Skeletal muscle tissue (tissue), 5 donors: ENCODE data around the gene SYNGR3. TPM values are rescaled to one million over a fixed set of nuclear protein-coding genes. Genes with fewer than 3 reads are reported as not detected.

ENCODE experiments used
- H3K27ac ChIP-seq: one replicate; pipeline ENCODE4 v1.7.0; 2013; ENCODE audit warnings: mild to moderate bottlenecking, low read depth, low read length, inconsistent platforms
- H3K27me3 ChIP-seq, 3 donors: one replicate each; pipeline ENCODE4 v1.7.0; 2013; ENCODE audit warnings: low read length in 3 of 3; ENCODE audit not compliant: control insufficient read depth in 3 of 3, insufficient read depth in 3 of 3
- H3K36me3 ChIP-seq, 3 donors: one replicate each; pipeline ENCODE4 v1.7.0; 2013; ENCODE audit warnings: low read length in 3 of 3; ENCODE audit not compliant: control insufficient read depth in 3 of 3, insufficient read depth in 3 of 3
- H3K4me1 ChIP-seq, 3 donors: one replicate each; pipeline ENCODE4 v1.7.0; 2013; ENCODE audit warnings: low read length in 3 of 3, mild to moderate bottlenecking in 3 of 3; ENCODE audit not compliant: control insufficient read depth in 3 of 3, insufficient read depth in 3 of 3
- H3K4me3 ChIP-seq, 3 donors: one replicate each; pipeline ENCODE4 v1.7.0; 2013; ENCODE audit warnings: low read length in 3 of 3
- H3K9ac ChIP-seq, 3 donors: one replicate each; pipeline ENCODE4 v1.7.0; 2013; ENCODE audit warnings: low read length in 3 of 3, mild to moderate bottlenecking in 3 of 3, moderate library complexity in 2 of 3, low read depth in 1 of 3
- H3K9me3 ChIP-seq, 3 donors: one replicate each; pipeline ENCODE4 v1.7.0; 2013; ENCODE audit warnings: low read length in 3 of 3; ENCODE audit not compliant: control insufficient read depth in 3 of 3
- small RNA-seq: library from RNA; depleted of rRNA; stranded (forward); fragments of <200 nt; gene quantifications from one replicate; pipeline ENCODE3, GENCODE V24; 2014
- total RNA-seq: library from RNA; depleted of rRNA; stranded (reverse); fragments of >200 nt; gene quantifications from one replicate; pipeline ENCODE4 v1.2.3, GENCODE V29; 2014
- donor health status: Osteomylitis.

The SYNGR3 gene
- total RNA-seq, 1 donor from 2014 or later: 0.52 TPM

GRCh38 chr16:2039274-2040031 is 49.7 kb downstream of the SYNGR3 start:
- H3K4me1 ChIP-seq: peaks cover 50 to 84% (median 78%) of the 10 kb centered on the region in 3 donors
- H3K9me3 ChIP-seq: no peaks in the 10 kb centered on the region
- H3K27ac ChIP-seq: peak overlapping the region; percentile 79
- H3K9ac ChIP-seq: peak overlapping the region in 2 of 3 donors; percentile 43 to 64
- no peaks in the 10 kb centered on the region for H3K27me3 ChIP-seq
- peak overlapping the region in 1 of 3 donors; percentile 56 for H3K4me3 ChIP-seq
- H3K36me3 ChIP-seq: peaks cover 0 to 13% (median 5%) of the 10 kb centered on the region in 3 donors

DNA sequence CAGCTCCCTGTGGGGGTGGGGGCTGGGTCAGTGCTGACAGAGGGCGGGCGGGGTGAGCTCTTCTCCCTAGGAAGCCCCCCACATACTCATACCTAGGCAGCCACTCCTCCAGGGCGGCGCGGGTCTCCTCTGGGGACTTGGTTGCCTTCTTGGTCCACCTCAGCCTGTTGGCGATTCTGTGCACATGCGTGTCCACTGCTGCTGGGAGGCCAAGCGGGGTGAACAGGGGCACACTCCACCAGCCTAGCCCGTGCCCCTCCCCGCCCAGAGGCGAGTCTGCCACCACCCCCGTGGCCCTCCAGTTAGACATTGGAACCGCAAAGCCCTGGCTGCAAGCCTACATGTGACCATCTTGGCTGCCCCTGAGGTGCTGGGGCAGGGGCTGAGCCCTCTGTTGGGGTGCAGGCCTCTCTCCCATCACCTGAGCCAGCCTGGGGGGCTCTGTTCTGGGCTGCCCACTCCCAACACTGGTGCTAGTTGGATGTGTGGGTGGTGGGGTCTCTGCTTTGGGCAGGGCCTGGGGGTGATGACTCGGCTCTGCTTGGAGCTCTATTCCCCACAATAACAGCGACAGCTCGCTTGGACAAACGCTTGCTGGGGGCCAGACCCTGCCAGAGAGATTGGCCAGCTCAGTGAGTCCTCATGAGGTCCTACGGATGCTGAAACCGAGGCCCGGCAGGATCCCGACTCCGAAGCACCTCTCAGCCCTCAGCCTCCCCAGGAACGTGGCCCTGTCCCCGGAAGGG is 50.4 kb downstream of the SYNGR3 start:
- Histone ChIP-seq H3K27me3 (no peaks in the 10 kb centered on the region), H3K4me1 (peaks cover 44 to 79% (median 72%) of the 10 kb centered on the region in 3 donors)

DNA sequence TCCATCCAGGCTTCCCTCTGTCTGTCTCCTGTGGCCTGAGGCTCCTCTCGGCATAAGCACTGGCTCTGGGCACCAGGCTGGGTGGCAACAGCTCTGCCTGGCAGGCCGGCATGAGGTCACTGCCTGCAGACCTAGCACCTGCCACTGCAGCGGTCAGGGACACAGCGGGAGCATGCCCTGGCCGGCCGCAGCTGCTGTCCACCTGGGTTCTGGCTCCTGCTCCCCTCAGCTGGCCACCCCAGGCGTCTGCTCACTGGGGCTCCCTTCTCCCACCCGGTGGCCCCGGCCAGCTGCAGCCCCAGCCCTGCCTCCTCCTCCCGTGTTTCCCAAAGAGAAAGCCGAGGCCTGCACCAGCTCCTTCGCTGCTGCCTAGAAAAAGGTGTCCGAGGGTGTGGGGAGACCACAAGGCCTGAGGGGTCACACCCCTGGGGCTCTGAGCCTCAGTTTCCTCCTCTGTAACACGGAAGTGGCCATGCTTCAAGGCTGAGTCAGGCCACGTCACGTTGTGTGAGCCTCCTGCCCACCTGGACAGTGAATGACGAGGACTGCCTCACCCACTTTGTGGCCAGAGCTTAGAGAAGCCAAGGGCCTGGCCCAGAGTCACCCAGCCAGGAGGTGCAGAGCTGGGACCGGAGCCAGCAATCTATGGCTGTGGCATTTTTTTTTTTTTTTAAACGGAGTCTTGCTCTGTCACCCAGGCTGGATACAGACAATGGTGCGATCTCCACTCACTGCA is 51.2 kb downstream of the SYNGR3 start:
- Histone ChIP-seq H3K27me3 (no peaks in the 10 kb centered on the region), H3K27ac (peak overlapping the region; percentile 68), H3K36me3 (peaks cover 0 to 13% (median 8%) of the 10 kb centered on the region in 3 donors), H3K4me1 (peaks cover 45 to 76% (median 69%) of the 10 kb centered on the region in 3 donors), H3K9me3 (no peaks in the 10 kb centered on the region), H3K4me3 (no peak overlapping the region), H3K9ac (peak overlapping the region in 2 of 3 donors; percentile 47 to 66)

More for the DNA sequence above, 50.4 kb downstream of the SYNGR3 start:
- H3K4me3 ChIP-seq: peak overlapping the region in 1 of 3 donors; percentile 22
- peak overlapping the region in 2 of 3 donors; percentile 32 to 66 for H3K9ac ChIP-seq
- H3K36me3 ChIP-seq: peaks cover 0 to 13% (median 5%) of the 10 kb centered on the region in 3 donors
- no peaks in the 10 kb centered on the region for H3K9me3 ChIP-seq
- H3K27ac ChIP-seq: peak overlapping the region; percentile 68

DNA sequence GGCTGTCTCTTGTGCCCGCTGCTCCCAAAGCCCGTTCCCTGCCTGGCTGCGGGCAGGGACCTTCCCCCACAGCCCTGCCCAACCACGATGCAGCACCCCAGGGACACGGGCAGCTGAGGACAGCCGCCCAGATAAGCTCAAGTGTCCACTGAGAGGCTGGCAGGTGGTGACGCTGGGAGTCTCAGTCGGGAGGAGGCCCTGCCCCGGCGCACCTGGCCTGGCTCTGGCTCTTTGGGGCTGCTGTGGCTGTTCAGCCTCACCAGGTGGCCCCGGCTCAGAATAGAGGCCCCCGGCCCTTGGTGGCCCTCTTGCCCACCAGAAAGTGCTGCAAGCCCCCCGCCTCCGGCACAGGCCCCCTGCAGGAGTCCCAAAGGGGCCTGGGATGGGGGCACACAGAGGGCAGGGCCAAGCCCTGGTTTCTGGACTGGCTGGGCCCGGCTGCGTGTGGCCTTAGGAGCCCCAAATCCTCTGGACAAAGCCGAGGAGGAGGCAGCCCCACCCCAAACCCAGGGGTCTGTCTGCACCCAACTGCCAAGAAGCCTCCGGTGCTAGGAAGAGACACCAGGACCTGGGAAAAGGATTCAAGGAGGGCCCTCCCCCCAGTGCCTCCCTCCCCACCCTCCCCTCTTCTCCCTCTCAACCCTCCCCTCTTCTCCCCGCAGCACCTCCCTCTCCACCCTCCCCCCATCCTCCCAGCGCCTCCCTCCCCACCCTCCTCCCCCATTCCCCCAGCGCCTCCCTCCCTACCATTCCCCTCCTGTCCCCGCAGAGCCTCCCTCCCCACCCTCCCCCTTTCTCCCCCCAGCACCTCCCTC is 52.6 kb downstream of the SYNGR3 start:
- no peak overlapping the region for H3K27ac ChIP-seq
- peaks cover 0 to 7% (median 5%) of the 10 kb centered on the region in 3 donors for H3K36me3 ChIP-seq
- H3K4me3 ChIP-seq: no peak overlapping the region
- H3K27me3 ChIP-seq: no peaks in the 10 kb centered on the region
- peaks cover 49 to 74% (median 68%) of the 10 kb centered on the region in 3 donors for H3K4me1 ChIP-seq
- no peaks in the 10 kb centered on the region for H3K9me3 ChIP-seq
- H3K9ac ChIP-seq: peak overlapping the region in 1 of 3 donors; percentile 1

DNA sequence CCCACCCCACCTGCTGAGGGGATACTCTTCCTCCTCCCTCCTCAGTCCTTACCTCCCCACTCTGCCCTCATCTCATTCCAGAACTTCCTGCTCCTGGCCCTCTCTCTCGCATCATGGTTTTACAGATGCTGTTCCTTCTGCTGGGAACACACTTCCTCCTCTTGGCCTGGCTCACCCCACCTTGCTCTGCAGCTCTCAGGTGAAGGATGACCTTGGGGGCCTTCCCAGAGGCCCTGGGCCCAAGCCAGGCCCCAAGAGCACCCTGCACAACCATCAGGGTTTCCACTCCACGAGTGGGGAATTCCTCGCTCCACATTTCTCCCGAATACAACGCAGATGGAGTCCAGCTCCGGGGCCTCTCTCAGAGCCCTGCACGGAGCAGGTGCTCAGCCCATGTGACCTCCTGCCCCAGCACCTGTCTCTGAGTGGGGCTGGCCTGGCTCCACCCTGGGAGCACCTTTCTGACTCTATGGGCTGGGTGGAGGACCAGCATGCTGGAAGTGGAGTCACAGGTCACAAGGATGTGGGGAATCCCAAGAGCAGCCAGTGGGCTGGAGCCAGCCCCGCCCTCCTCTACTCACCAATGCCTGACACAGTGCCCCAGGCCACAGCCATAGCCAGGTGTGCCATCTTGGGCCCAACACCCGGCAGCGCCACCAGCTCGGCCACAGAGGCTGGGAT is 53.4 kb downstream of the SYNGR3 start:
- Histone ChIP-seq H3K27me3 (no peaks in the 10 kb centered on the region), H3K4me3 (no peak overlapping the region), H3K9ac (no peak overlapping the region), H3K4me1 (peaks cover 41 to 70% (median 62%) of the 10 kb centered on the region in 3 donors), H3K27ac (no peak overlapping the region), H3K9me3 (no peaks in the 10 kb centered on the region), H3K36me3 (peaks cover 0 to 3% (median 3%) of the 10 kb centered on the region in 3 donors)

Small RNAs within 50 kb of the gene (small RNA-seq; reads per million reads assigned to genes)
- gene AC005363.2: not detected
- gene RN7SL219P: not detected
- gene SNORA10: not detected
- gene SNORA64: not detected

Other genes with a start within 250 kb of the SYNGR3 start
- 20.4 TPM for gene NME3, start 218.4 kb upstream of the SYNGR3 start, total RNA-seq
- 5.2 TPM for gene EME2, start 217.2 kb upstream of the SYNGR3 start, total RNA-seq
- 17.7 TPM for gene MRPS34, start 216.8 kb upstream of the SYNGR3 start, total RNA-seq
- gene SPSB3, start 207.4 kb upstream of the SYNGR3 start, total RNA-seq: 27.7 TPM
- gene NUBP2, start 207.0 kb upstream of the SYNGR3 start, total RNA-seq: 40.7 TPM
- not detected for gene IGFALS, start 196.3 kb upstream of the SYNGR3 start, total RNA-seq
- gene HAGH, start 163.1 kb upstream of the SYNGR3 start, total RNA-seq: 42.3 TPM
- 23.0 TPM for gene FAHD1, start 162.8 kb upstream of the SYNGR3 start, total RNA-seq
- gene MEIOB, start 117.8 kb upstream of the SYNGR3 start, total RNA-seq: under 0.01 TPM
- not detected for gene HS3ST6, start 71.6 kb upstream of the SYNGR3 start, total RNA-seq
- 13.6 TPM for gene MSRB1, start 46.8 kb upstream of the SYNGR3 start, total RNA-seq
- 84.5 TPM for gene RPL3L, start 35.3 kb upstream of the SYNGR3 start, total RNA-seq
- 130 TPM for gene NDUFB10, start 30.4 kb upstream of the SYNGR3 start, total RNA-seq
- gene RPS2, start 25.1 kb upstream of the SYNGR3 start, total RNA-seq: 3,178 TPM
- gene RNF151, start 23.1 kb upstream of the SYNGR3 start, total RNA-seq: not detected
- gene TBL3, start 17.9 kb upstream of the SYNGR3 start, total RNA-seq: 18.8 TPM
- gene NOXO1, start 8.5 kb upstream of the SYNGR3 start, total RNA-seq: 1.6 TPM
- gene GFER, start 5.8 kb upstream of the SYNGR3 start, total RNA-seq: 4.7 TPM
- gene ZNF598, start 19.9 kb downstream of the SYNGR3 start, total RNA-seq: 4.7 TPM
- not detected for gene NPW, start 29.8 kb downstream of the SYNGR3 start, total RNA-seq
- gene NHERF2, start 36.9 kb downstream of the SYNGR3 start, total RNA-seq: 15.1 TPM
- 13.6 TPM for gene NTHL1, start 57.9 kb downstream of the SYNGR3 start, total RNA-seq
- gene TSC2, start 58.0 kb downstream of the SYNGR3 start, total RNA-seq: 49.6 TPM
- 88.7 TPM for gene PKD1, start 145.9 kb downstream of the SYNGR3 start, total RNA-seq
- not detected for gene RAB26, start 158.7 kb downstream of the SYNGR3 start, total RNA-seq
- gene TRAF7, start 165.8 kb downstream of the SYNGR3 start, total RNA-seq: 24.0 TPM
- gene CASKIN1, start 206.6 kb downstream of the SYNGR3 start, total RNA-seq: 0.52 TPM
- 7.8 TPM for gene MLST8, start 215.5 kb downstream of the SYNGR3 start, total RNA-seq
- 2.1 TPM for gene BRICD5, start 220.9 kb downstream of the SYNGR3 start, total RNA-seq
- 9.9 TPM for gene PGP, start 224.9 kb downstream of the SYNGR3 start, total RNA-seq
- 12.5 TPM for gene E4F1, start 233.6 kb downstream of the SYNGR3 start, total RNA-seq
- 0.52 TPM for gene DNASE1L2, start 246.5 kb downstream of the SYNGR3 start, total RNA-seq